ENCODE results near the gene SGPL1.

Gene SGPL1

GRCh38 chr10:70863470-70864160 lies 47.9 kb downstream of the SGPL1 start:
- DNase-seq (ENCODE audit: low read depth in 1 of 2, low spot score in 1 of 2) = no peak
- no peaks in the 10 kb centered on the region for H3K27me3 ChIP-seq (ENCODE audit: insufficient read depth, poor library complexity, severe bottlenecking)
- H3K4me3 ChIP-seq (replicated peaks; ENCODE audit: insufficient read depth, low read length) = no peak overlapping the region
- H3K27ac ChIP-seq (replicated peaks) = no peak overlapping the region
- no peak for TF ChIP-seq SPI1 (IDR thresholded peaks at IDR 0.05; ENCODE audit: borderline replicate concordance, low read depth)
- no peak for TF ChIP-seq GABPA (IDR thresholded peaks at IDR 0.05; ENCODE audit: low read depth)
- TF ChIP-seq POLR2AphosphoS5 (IDR thresholded peaks at IDR 0.05; ENCODE audit: low read depth) = no peak
- no peak for TF ChIP-seq CTCF (IDR thresholded peaks at IDR 0.05; ENCODE audit: insufficient read depth, low read length)
- TF ChIP-seq REST (IDR thresholded peaks at IDR 0.05; ENCODE audit: insufficient replicate concordance, low read depth) = no peak

GRCh38 chr10:70864935-70865334 lies 49.2 kb downstream of the SGPL1 start:
- Histone ChIP-seq H3K27ac (replicated peaks) (no peak overlapping the region), H3K4me3 (replicated peaks; ENCODE audit: insufficient read depth, low read length) (no peak overlapping the region), H3K27me3 (ENCODE audit: insufficient read depth, poor library complexity, severe bottlenecking) (no peaks in the 10 kb centered on the region)
- no peak for TF ChIP-seq POLR2AphosphoS5 (IDR thresholded peaks at IDR 0.05; ENCODE audit: low read depth)
- no peak for DNase-seq (ENCODE audit: low read depth in 1 of 2, low spot score in 1 of 2)

- peak; percentile 13 to 70 for DNase-seq (ENCODE audit: low read depth in 1 of 2, low spot score in 1 of 2)
- Histone ChIP-seq H3K27me3 (ENCODE audit: insufficient read depth, poor library complexity, severe bottlenecking) (no peaks in the 10 kb centered on the region), H3K4me3 (replicated peaks; ENCODE audit: insufficient read depth, low read length) (no peak overlapping the region), H3K27ac (replicated peaks) (no peak overlapping the region)
- TF ChIP-seq POLR2AphosphoS5 (IDR thresholded peaks at IDR 0.05; ENCODE audit: low read depth) = peak; percentile 67
- no peak for TF ChIP-seq CTCF (IDR thresholded peaks at IDR 0.05; ENCODE audit: insufficient read depth, low read length)
- TF ChIP-seq GABPA (IDR thresholded peaks at IDR 0.05; ENCODE audit: low read depth) = no peak
Observed at GRCh38 chr10:70866424-70866823, 50.7 kb downstream of the SGPL1 start.

- Histone ChIP-seq H3K27me3 (ENCODE audit: insufficient read depth, poor library complexity, severe bottlenecking) (no peaks in the 10 kb centered on the region), H3K27ac (replicated peaks) (no peak overlapping the region), H3K4me3 (replicated peaks; ENCODE audit: insufficient read depth, low read length) (no peak overlapping the region)
- no peak for TF ChIP-seq GABPA (IDR thresholded peaks at IDR 0.05; ENCODE audit: low read depth)
- TF ChIP-seq POLR2AphosphoS5 (IDR thresholded peaks at IDR 0.05; ENCODE audit: low read depth) = no peak
- TF ChIP-seq CTCF (IDR thresholded peaks at IDR 0.05; ENCODE audit: insufficient read depth, low read length) = no peak
- no peak for TF ChIP-seq REST (IDR thresholded peaks at IDR 0.05; ENCODE audit: insufficient replicate concordance, low read depth)
- TF ChIP-seq SPI1 (IDR thresholded peaks at IDR 0.05; ENCODE audit: borderline replicate concordance, low read depth) = no peak
- DNase-seq (ENCODE audit: low read depth in 1 of 2, low spot score in 1 of 2) = no peak
Observed at GRCh38 chr10:70872291-70872690, 56.5 kb downstream of the SGPL1 start.
